PC-3 (cell line): Measurements from ENCODE around the gene LNP1. TPM values are rescaled to one million over a fixed set of nuclear protein-coding genes. Genes with fewer than 3 reads are reported as not detected.

Experiments
- ATAC-seq: fragments of 200-7000 bp; cut with Tn5 transposase; 2 replicates; pipeline ENCODE4 v1.9.1; 2020; ENCODE audit warnings: mild to moderate bottlenecking, moderate library complexity
- BruUV-seq: library from RNA; stranded (reverse); fragments of 400-500 nt; replicated peaks from 2 replicates; lab custom pipeline; 2021; lab: Mats Ljungman, UMichigan
- CTCF ChIA-PET: fragments of 300-600 bp; sonication (Branson Sonifier 250); formaldehyde crosslinking; loops from one replicate; lab custom pipeline; 2022; ENCODE audit warnings: antibody characterized with exemption; lab: Charles Lee
- POLR2A ChIA-PET: fragments of 300-600 bp; sonication (Branson Sonifier 250); formaldehyde crosslinking; loops from one replicate; lab custom pipeline; 2022; ENCODE audit warnings: antibody characterized with exemption; ENCODE audit not compliant: unreplicated experiment; lab: Charles Lee
- DNase-seq: peaks from one replicate; pipeline ENCODE4 v3.0.0-alpha.2; 2015
- H2AFZ ChIP-seq: fragments of 300-600 bp; sonication (generic); 2 replicates; pipeline ENCODE4 v1.6.0; 2016; ENCODE audit warnings: antibody characterized with exemption, low read length
- H3F3A ChIP-seq: fragments of 300-600 bp; sonication (generic); one replicate; pipeline ENCODE4 v1.6.0; 2017; ENCODE audit warnings: antibody characterized with exemption, low read length, control low read depth, mild to moderate bottlenecking; ENCODE audit not compliant: unreplicated experiment
- H3K27ac ChIP-seq: fragments of 300-600 bp; sonication (generic); 2 replicates; pipeline ENCODE4 v1.5.1; 2016; ENCODE audit warnings: mild to moderate bottlenecking, low read length
- H3K27me3 ChIP-seq: fragments of 300-600 bp; sonication (generic); 2 replicates; pipeline ENCODE4 v1.6.1; 2016; ENCODE audit warnings: low read length, mixed read lengths
- H3K36me3 ChIP-seq: fragments of 300-600 bp; sonication (generic); 2 replicates; pipeline ENCODE4 v1.6.1; 2016; ENCODE audit warnings: low read depth, mixed run types, low read length, mixed read lengths
- H3K4me1 ChIP-seq: fragments of 300-600 bp; sonication (generic); 2 replicates; pipeline ENCODE4 v1.5.1; 2016; ENCODE audit warnings: low read length; ENCODE audit not compliant: insufficient read depth
- H3K4me2 ChIP-seq: fragments of 300-600 bp; sonication (generic); 2 replicates; pipeline ENCODE4 v1.6.0; 2016; ENCODE audit warnings: low read length
- H3K4me3 ChIP-seq: fragments of 300-600 bp; sonication (generic); 2 replicates; pipeline ENCODE4 v1.5.1; 2016; ENCODE audit warnings: mild to moderate bottlenecking, low read length, mixed read lengths
- H3K79me2 ChIP-seq: fragments of 300-600 bp; sonication (generic); 2 replicates; pipeline ENCODE4 v1.6.1; 2017; ENCODE audit warnings: low read length, mixed read lengths
- H3K9ac ChIP-seq: fragments of 300-600 bp; sonication (generic); 2 replicates; pipeline ENCODE4 v1.6.0; 2016; ENCODE audit warnings: mild to moderate bottlenecking, low read length
- H3K9me2 ChIP-seq: fragments of 300-600 bp; sonication (generic); replicated peaks from 2 replicates; pipeline ENCODE4 v1.6.1; 2016; ENCODE audit warnings: mixed run types, low read length, mixed read lengths
- H3K9me3 ChIP-seq: fragments of 300-600 bp; sonication (generic); 2 replicates; pipeline ENCODE4 v1.6.1; 2016; ENCODE audit warnings: low read length, mixed read lengths
- H4K20me1 ChIP-seq: fragments of 300-600 bp; sonication (generic); 2 replicates; pipeline ENCODE4 v1.6.1; 2016; ENCODE audit warnings: low read length, mixed read lengths
- CTCF ChIP-seq: fragments of 300-600 bp; sonication (generic); conservative IDR thresholded peaks from 2 replicates; pipeline ENCODE4 v1.5.1; 2017; ENCODE audit warnings: antibody characterized with exemption, low read depth, mild to moderate bottlenecking, low read length
- EZH2 ChIP-seq: fragments of 300-600 bp; sonication (generic); IDR thresholded peaks from one replicate; pipeline ENCODE4 v1.6.1; 2017; ENCODE audit warnings: antibody characterized with exemption, mild to moderate bottlenecking, low read length; ENCODE audit not compliant: unreplicated experiment
- EZH2phosphoT487 ChIP-seq: fragments of 300-600 bp; sonication (generic); IDR thresholded peaks from 2 replicates; pipeline ENCODE4 v1.6.1; 2018; ENCODE audit warnings: mild to moderate bottlenecking, antibody characterized with exemption, low read length, borderline replicate concordance
- intact Hi-C: fragments of 100-400 bp; cut with micrococcal nuclease; formaldehyde crosslinking; loops from 2 replicates; pipeline ENCODE4 v1.9.0; 2023
- total RNA-seq: library from RNA; depleted of rRNA; stranded (reverse); fragments of >200 nt; gene quantifications from 2 replicates; pipeline ENCODE4 v1.2.3, GENCODE V29; 2014

Gene LNP1
- total RNA-seq, 1 experiment from 2014 or later, result 6.8 TPM

GRCh38 chr3:100402256-100402655, 917 bp downstream of the LNP1 start:
- Histone ChIP-seq H3K4me1 (peaks cover 23% of the 10 kb centered on the region), H2AFZ (0 out of 2 replicates have a peak overlapping the region, but pooled peaks have one; percentile 78), H3K9ac (peak overlapping the region; percentile 84), H3K9me3 (peaks cover 6% of the 10 kb centered on the region; the same call in 1 of the 2 replicates), H3K27me3 (no peaks in the 10 kb centered on the region), H3F3A (no peaks in the 10 kb centered on the region), H3K4me2 (peak overlapping the region; percentile 87), H3K79me2 (peaks cover 91% of the 10 kb centered on the region), H3K9me2 (no peaks in the 10 kb centered on the region), H3K4me3 (peak overlapping the region; percentile 94), H3K36me3 (peaks cover 7% of the 10 kb centered on the region), H3K27ac (peak overlapping the region; percentile 78), H4K20me1 (peaks cover 21% of the 10 kb centered on the region)
- no peak for TF ChIP-seq EZH2phosphoT487
- no peak for TF ChIP-seq CTCF
- no peak for TF ChIP-seq EZH2
- no TSS peak for BruUV-seq
- intact Hi-C loops, result loop anchor here (2.0 to 5.0 kb wide), 3 partner anchors 37 to 570 kb away; no protein-coding TSS in a partner anchor
- peak; percentile 69 for DNase-seq
- no peak for ATAC-seq
- CTCF ChIA-PET, result interaction anchor here (1.0 kb wide), 1 partner anchor 60 kb away, joined by 3 read pairs; no protein-coding TSS in a partner anchor
- POLR2A ChIA-PET, result interaction anchor here (0.6 to 1.5 kb wide), 2 partner anchors 33 to 35 kb away, joined by 5 to 10 read pairs; no protein-coding TSS in a partner anchor

DNA sequence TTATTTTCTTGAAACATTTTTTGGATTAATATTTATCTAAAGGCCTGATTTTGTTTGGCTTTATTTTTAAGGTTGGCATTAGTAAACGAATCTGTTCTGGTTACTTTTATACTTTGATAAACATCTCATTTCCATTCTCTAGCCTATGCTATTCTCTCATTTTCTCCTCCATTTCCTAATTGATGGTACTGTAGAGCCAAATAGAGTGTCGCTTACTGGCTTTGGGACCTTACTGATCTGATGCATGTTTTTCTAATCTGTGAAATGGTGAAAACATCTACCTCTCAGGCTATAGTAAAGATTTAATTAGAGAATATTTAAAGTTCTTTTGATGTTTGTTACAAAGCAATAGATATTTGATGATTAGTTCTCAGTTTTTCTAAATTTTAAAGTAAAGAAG, 1.6 kb downstream of the LNP1 start:
- Histone ChIP-seq H3K27me3 (no peaks in the 10 kb centered on the region), H3K36me3 (peaks cover 13% of the 10 kb centered on the region), H3K9me2 (no peaks in the 10 kb centered on the region), H3K9ac (peak overlapping the region; percentile 84), H3K4me1 (peaks cover 21% of the 10 kb centered on the region), H3K27ac (peak overlapping the region; percentile 78; the same call in 1 of the 2 replicates), H3K4me3 (peak overlapping the region; percentile 94), H3K4me2 (peak overlapping the region; percentile 87), H3K9me3 (peaks cover 13% of the 10 kb centered on the region; the same call in 1 of the 2 replicates), H3K79me2 (peaks cover 91% of the 10 kb centered on the region), H4K20me1 (peaks cover 19% of the 10 kb centered on the region), H3F3A (no peaks in the 10 kb centered on the region), H2AFZ (peak overlapping the region; percentile 56)
- POLR2A ChIA-PET, result no interaction called here
- CTCF ChIA-PET, result no interaction called here
- DNase-seq (no peak), ATAC-seq (no peak)
- TF ChIP-seq CTCF, result no peak
- no peak for TF ChIP-seq EZH2
- TF ChIP-seq EZH2phosphoT487, result no peak
- intact Hi-C loops, result loop anchor here (2.0 to 5.0 kb wide), 3 partner anchors 36 to 571 kb away; no protein-coding TSS in a partner anchor
- BruUV-seq, result no TSS peak
